Endothelial cell of umbilical vein (primary cell): ENCODE results near the gene MAP3K21. TPM values are rescaled to one million over a fixed set of nuclear protein-coding genes. Genes with fewer than 3 reads are reported as not detected.

ENCODE experiments used
- Bru-seq: library from RNA; stranded (reverse); fragments of 400-500 nt; gene quantifications from one replicate; lab custom pipeline; 2021; lab: Mats Ljungman, UMichigan
- BruChase-seq, 2 experiments: library from RNA; stranded (reverse); fragments of 400-500 nt; gene quantifications; one replicate each; lab custom pipeline; 2021; lab: Mats Ljungman, UMichigan
- BruUV-seq: library from RNA; stranded (reverse); fragments of 400-500 nt; replicated peaks from 2 replicates; lab custom pipeline; 2021; lab: Mats Ljungman, UMichigan
- CTCF ChIA-PET: fragments of 300-600, 350-600 bp; sonication (Branson Sonifier 250); formaldehyde crosslinking; loops from one replicate; lab custom pipeline; 2021; ENCODE audit warnings: antibody characterized with exemption, inconsistent platforms; lab: Charles Lee
- POLR2A ChIA-PET: fragments of 300-600, 350-600 bp; sonication (Branson Sonifier 250); formaldehyde crosslinking; loops from one replicate; lab custom pipeline; 2021; ENCODE audit warnings: antibody characterized with exemption, inconsistent platforms; lab: Charles Lee
- DNase-seq: peaks from one replicate; pipeline ENCODE4 v3.0.0-alpha.2; 2011; ENCODE audit warnings: low read depth, low spot score
- FAIRE-seq: peaks from 2 replicates; lab custom pipeline; 2011; peaks lifted over from hg19 to GRCh38; lab: Jason Lieb, UNC
- H2AFZ ChIP-seq: 2 replicates; pipeline ENCODE4 v1.6.0; 2012; ENCODE audit warnings: low read depth, low read length, control low read depth, inconsistent platforms
- H3K27ac ChIP-seq: 2 replicates; pipeline ENCODE4 v1.5.1; 2011; ENCODE audit warnings: low read depth, mild to moderate bottlenecking, control low read depth, low read length, moderate library complexity; ENCODE audit not compliant: insufficient read depth
- H3K27me3 ChIP-seq, 2 experiments: 2 replicates each; pipeline versions ENCODE4 v1.6.0 to v1.6.1; 2011; ENCODE audit warnings: low read length in 2 of 2, mixed read lengths in 1 of 2; ENCODE audit not compliant: control insufficient read depth in 2 of 2, insufficient read depth in 2 of 2
- H3K36me3 ChIP-seq, 2 experiments: 2 replicates in 1 of 2; 3 replicates in 1 of 2; pipeline ENCODE4 v1.5.1; 2011; ENCODE audit warnings: low read length in 2 of 2, mild to moderate bottlenecking in 1 of 2, moderate library complexity in 1 of 2; ENCODE audit not compliant: control insufficient read depth in 2 of 2, insufficient read depth in 2 of 2; ENCODE audit errors: extremely low read depth in 1 of 2
- H3K4me1 ChIP-seq: 3 replicates; pipeline ENCODE4 v1.5.1; 2011; ENCODE audit warnings: mild to moderate bottlenecking, low read length; ENCODE audit not compliant: control insufficient read depth, insufficient read depth; ENCODE audit errors: extremely low read depth
- H3K4me2 ChIP-seq: 2 replicates; pipeline ENCODE4 v1.6.1; 2011; ENCODE audit warnings: low read length, control low read depth, mixed read lengths; ENCODE audit not compliant: insufficient read depth
- H3K4me3 ChIP-seq, 3 experiments: fragments of 200-600 bp in 1 of 3; sonication (generic), shearing (Covaris generic) in 1 of 3; replicated peaks in 1 of 3; 2 replicates each; pipeline ENCODE4 v1.5.1; 2011 to 2016; ENCODE audit warnings: control low read depth in 3 of 3, low read length in 3 of 3, mild to moderate bottlenecking in 2 of 3, inconsistent platforms in 1 of 3, low read depth in 1 of 3, moderate library complexity in 1 of 3; ENCODE audit not compliant: insufficient read depth in 1 of 3
- H3K79me2 ChIP-seq: 2 replicates; pipeline ENCODE4 v1.6.0; 2012; ENCODE audit warnings: low read length, inconsistent platforms; ENCODE audit not compliant: control insufficient read depth, insufficient read depth
- H3K9ac ChIP-seq: replicated peaks from 2 replicates; pipeline ENCODE3; 2011; ENCODE audit warnings: low read length, control low read depth; ENCODE audit not compliant: insufficient read depth; ENCODE audit errors: extremely low read depth
- H3K9me1 ChIP-seq: replicated peaks from 3 replicates; pipeline ENCODE4 v1.6.0; 2011; ENCODE audit warnings: mild to moderate bottlenecking, low read length; ENCODE audit not compliant: control insufficient read depth, insufficient read depth; ENCODE audit errors: extremely low read depth
- H3K9me3 ChIP-seq: replicated peaks from 2 replicates; pipeline ENCODE4 v1.5.1; 2012; ENCODE audit warnings: low read length, inconsistent platforms; ENCODE audit not compliant: control insufficient read depth, insufficient read depth
- H4K20me1 ChIP-seq: replicated peaks from 2 replicates; pipeline ENCODE3; 2011; ENCODE audit warnings: mild to moderate bottlenecking, low read length; ENCODE audit not compliant: control insufficient read depth, insufficient read depth; ENCODE audit errors: extremely low read depth
- CTCF ChIP-seq, 2 donors: IDR thresholded peaks; 1 replicate in 1 of 2; 2 replicates in 1 of 2; pipeline ENCODE4 v1.5.1; 2011; ENCODE audit warnings: low read length in 2 of 2, mild to moderate bottlenecking in 2 of 2, moderate library complexity in 2 of 2, control low read depth in 1 of 2, inconsistent platforms in 1 of 2, low read depth in 1 of 2; ENCODE audit not compliant: insufficient read depth in 1 of 2; ENCODE audit errors: extremely low read depth in 1 of 2
- EZH2 ChIP-seq: IDR thresholded peaks from 2 replicates; pipeline ENCODE4 v1.6.1; 2012; ENCODE audit warnings: borderline replicate concordance, low read depth, mild to moderate bottlenecking, moderate library complexity, low read length, inconsistent platforms; ENCODE audit not compliant: severe bottlenecking
- FOS ChIP-seq: IDR thresholded peaks from 2 replicates; pipeline ENCODE4 v1.6.1; 2011; ENCODE audit warnings: mild to moderate bottlenecking, low read length, moderate library complexity, borderline replicate concordance; ENCODE audit not compliant: insufficient read depth
- GATA2 ChIP-seq: IDR thresholded peaks from 2 replicates; pipeline ENCODE4 v1.7.0; 2011; ENCODE audit warnings: low read depth, mild to moderate bottlenecking, moderate library complexity, mixed read lengths, low read length; ENCODE audit not compliant: insufficient read length, insufficient read depth
- JUN ChIP-seq: IDR thresholded peaks from 2 replicates; pipeline ENCODE4 v1.6.1; 2011; ENCODE audit warnings: borderline replicate concordance, low read depth; ENCODE audit not compliant: insufficient read length, insufficient read depth
- MAX ChIP-seq: IDR thresholded peaks from 2 replicates; pipeline ENCODE4 v1.6.1; 2011; ENCODE audit not compliant: insufficient read depth, insufficient read length
- MYC ChIP-seq: IDR thresholded peaks from one replicate; pipeline ENCODE4 v1.6.1; 2011; ENCODE audit warnings: mild to moderate bottlenecking, low read depth, low read length
- POLR2A ChIP-seq: IDR thresholded peaks from 2 replicates; pipeline ENCODE4 v1.6.1; 2012; ENCODE audit warnings: low read depth, mild to moderate bottlenecking, control low read depth, low read length
- POLR2AphosphoS5 ChIP-seq: IDR thresholded peaks from 2 replicates; pipeline ENCODE4 v1.6.1; 2012; ENCODE audit warnings: low read depth, mild to moderate bottlenecking, control low read depth, low read length, moderate library complexity; ENCODE audit not compliant: insufficient read depth
- dilution Hi-C: fragments of 300-500 bp; cut with MboI; formaldehyde crosslinking; loops from one replicate; pipeline ENCODE4 v1.15.0; 2019; ENCODE audit warnings: low sequenced_read_pairs; ENCODE audit not compliant: extremely low pct_ligation_motif_present
- intact Hi-C: fragments of 100-400 bp; cut with micrococcal nuclease; formaldehyde crosslinking; loops from one replicate; pipeline ENCODE4 v1.10.0; 2022
- long read RNA-seq: library from polyadenylated mRNA; stranded (forward); transcript quantifications from one replicate; pipeline ENCODE4 v2.0.0, GENCODE V29; 2021
- polyA minus RNA-seq, 3 experiments: library from RNA; depleted of rRNA, polyadenylated mRNA; stranded (reverse); fragments of >200 nt; gene quantifications; 1 replicate in 1 of 3; 2 replicates in 2 of 3; pipeline ENCODE4 v1.2.3, GENCODE V29; 2011
- polyA plus RNA-seq, 4 experiments: library from polyadenylated mRNA; depleted of rRNA in 3 of 4; stranded (reverse) in 3 of 4; unstranded in 1 of 4; fragments of >200 nt; gene quantifications; 2 replicates each; pipeline versions ENCODE4 v1.2.1 to v1.2.3, GENCODE V29; 2011 to 2012; ENCODE audit warnings: missing spikeins in 1 of 4
- total RNA-seq: library from RNA; stranded (reverse); gene quantifications from 2 replicates; pipeline ENCODE4 v1.2.3, GENCODE V29; 2021

The MAP3K21 gene
- total RNA-seq: 0.74 and 0.95 TPM in 2 replicates
- polyA plus RNA-seq: 0.48 and 0.65 TPM in 2 replicates
- 0.39 and 0.42 TPM in 2 replicates for polyA plus RNA-seq (2011; cell fraction: cytosol; rRNA removed)
- polyA plus RNA-seq (2011; cell fraction: nucleus; rRNA removed): 1.6 and 1.7 TPM in 2 replicates
- 0.39 and 0.42 TPM in 2 replicates for polyA plus RNA-seq (2012)
- 0.68 and 1.2 TPM in 2 replicates for polyA minus RNA-seq
- 17.5 TPM for polyA minus RNA-seq (2011; cell fraction: cytosol; rRNA and poly(A)+ RNA removed)
- polyA minus RNA-seq (2011; cell fraction: nucleus; rRNA and poly(A)+ RNA removed): 0.87 and 1.6 TPM in 2 replicates
- percentile 35 among the genes with signal in this experiment for Bru-seq, nascent RNA
- percentile 29 among the genes with signal in this experiment for BruChase-seq, experiment 1, labeled RNA remaining after a 6-hour chase
- BruChase-seq, experiment 2, labeled RNA remaining after a 2-hour chase: percentile 34 among the genes with signal in this experiment
- long read RNA-seq, partial matches to known transcripts: 1 of 1 reads
- long read RNA-seq, other reads (novel, unspliced or antisense): 0 of 1 reads

- dilution Hi-C loops: no loop called here
- Histone ChIP-seq H3K79me2 (no peaks in the 10 kb centered on the region), H3K9me3 (no peaks in the 10 kb centered on the region), H3K36me3 (no peaks in the 10 kb centered on the region), H3K9me1 (no peaks in the 10 kb centered on the region), H3K27ac (no peak within 1 kb of the TSS), H3K27me3 (no peaks in the 10 kb centered on the region), H2AFZ (peak within 1 kb of the TSS; percentile 85), H3K4me3 (peak within 1 kb of the TSS; percentile 21 to 58 (median 32)), H3K4me2 (peak within 1 kb of the TSS; percentile 26), H4K20me1 (no peaks in the 10 kb centered on the region), H3K9ac (peak within 1 kb of the TSS; percentile 42), H3K4me1 (peaks cover 5% of the 10 kb centered on the region)
- TF ChIP-seq CTCF (IDR thresholded peaks at IDR 0.05; ENCODE audit: extremely low read depth in 1 of 2, insufficient read depth in 1 of 2, low read depth in 1 of 2, low read length in 2 of 2) (no peak), JUN (no peak), MAX (no peak), MYC (no peak), GATA2 (no peak), POLR2A (no peak), POLR2AphosphoS5 (no peak), EZH2 (no peak), FOS (no peak)
- intact Hi-C loops: no loop called here
- BruUV-seq: no TSS peak
- ChIA-PET CTCF (no interaction called here), POLR2A (no interaction called here)
- DNase-seq: peak; percentile 17
- no peak for FAIRE-seq
Observed at GRCh38 chr1:233327651-233328141, at the start of gene MAP3K21. Gene MAP3K21, plus strand, starts transcription at chr1:233327724. Its CDS starts 305 bp downstream, at chr1:233328029.
